Sigmoid colon (tissue), 7 donors: ENCODE measurements around the gene CEP112. TPM values are rescaled to one million over a fixed set of nuclear protein-coding genes. Genes with fewer than 3 reads are reported as not detected.
"Not testable (repeated sequence)": the region's sequence is repeated elsewhere in the genome, so short reads cannot be mapped to it uniquely, and the experiment has no call there.

Source experiments
- DNase-seq: peaks from one replicate; pipeline ENCODE4 v3.0.0-alpha.2; 2019
- H3K27ac ChIP-seq, 4 donors: fragments of 200-600 bp; sonication (generic); one replicate each; pipeline ENCODE4 v1.5.1; 2016 to 2019; ENCODE audit warnings: mild to moderate bottlenecking in 1 of 4
- H3K27me3 ChIP-seq, 3 donors: fragments of 200-600 bp; sonication (generic); one replicate each; pipeline ENCODE4 v1.5.1; 2019; ENCODE audit warnings: mild to moderate bottlenecking in 1 of 3
- H3K36me3 ChIP-seq, 4 donors: fragments of 200-600 bp; sonication (generic); one replicate each; pipeline ENCODE4 v1.5.1; 2016 to 2019
- H3K4me1 ChIP-seq, 4 donors: fragments of 200-600 bp; sonication (generic); one replicate each; pipeline ENCODE4 v1.5.1; 2017 to 2019
- H3K4me3 ChIP-seq, 4 donors: fragments of 200-600 bp; sonication (generic); one replicate each; pipeline ENCODE4 v1.5.1; 2017 to 2019; ENCODE audit warnings: mild to moderate bottlenecking in 2 of 4, moderate library complexity in 1 of 4
- H3K9me3 ChIP-seq, 4 donors: fragments of 200-600 bp in 3 of 4; sonication (generic) in 3 of 4; one replicate each; pipeline versions ENCODE4 v1.5.1 to v1.6.1; 2013 to 2019
- CTCF ChIP-seq, 4 experiments: fragments of 450-650 bp in 3 of 4; fragments of 200-600 bp in 1 of 4; IDR thresholded peaks; one replicate each; pipeline ENCODE4 v1.5.1; 2016 to 2019; ENCODE audit warnings: antibody characterized with exemption in 4 of 4, mild to moderate bottlenecking in 3 of 4, moderate library complexity in 2 of 4
- EP300 ChIP-seq, 4 donors: sonication (generic); formaldehyde crosslinking; IDR thresholded peaks; one replicate each; pipeline ENCODE4 v1.6.1; 2017; ENCODE audit warnings: antibody characterized with exemption in 4 of 4
- POLR2A ChIP-seq, 2 donors: fragments of 450-650 bp; IDR thresholded peaks; one replicate each; pipeline ENCODE4 v1.6.1; 2016; ENCODE audit warnings: antibody characterized with exemption in 2 of 2, mild to moderate bottlenecking in 2 of 2, moderate library complexity in 2 of 2
- POLR2AphosphoS5 ChIP-seq, 4 donors: sonication (generic); formaldehyde crosslinking; IDR thresholded peaks; one replicate each; pipeline ENCODE4 v1.6.1; 2017; ENCODE audit warnings: antibody characterized with exemption in 4 of 4
- WGBS, 2 donors: extraction: QIAGEN DNeasy Blood & Tissue Kit; methylation state at CpG; one replicate each; pipeline ENCODE4 v1.1.7; 2013; 5-methylcytosine and 5-hydroxymethylcytosine counted together
- intact Hi-C: fragments of 100-400 bp; cut with DNase I; formaldehyde crosslinking; loops from one replicate; pipeline ENCODE4 v1.15.1; 2023
- polyA plus RNA-seq, 3 donors: library from polyadenylated mRNA; stranded (reverse); fragments of 200-250 nt; gene quantifications; one replicate each; pipeline ENCODE4 v1.2.3, GENCODE V29; 2013
- total RNA-seq, 4 donors: library from RNA; depleted of rRNA; stranded (reverse); fragments of >200 nt; gene quantifications; one replicate each; pipeline ENCODE4 v1.1.0, GENCODE V29; 2016
- donor health status: healthy with polysubstance abuse.
- donor health status: Bipolar disorder and iron deficiency.
- donor health status: healthy.

The CEP112 gene
- total and polyA plus RNA-seq, 7 donors: 0.92 to 29.1 (median 15.1) TPM

GRCh38 chr17:65737451-65737850 lies 454.5 kb downstream of the CEP112 start:
- H3K9me3 ChIP-seq: peaks cover 0 to under 1% (median 0%) of the 10 kb centered on the region in 4 donors
- H3K4me1 ChIP-seq: peaks cover 0 to 9% (median 7%) of the 10 kb centered on the region in 4 donors
- H3K36me3 ChIP-seq: no peaks in the 10 kb centered on the region
- 94 to 98% methylated on average over 4 of the region's 4 CpGs for WGBS, 2 donors
- TF ChIP-seq POLR2A (IDR thresholded peaks at IDR 0.05): no peak
- no peak for DNase-seq
- H3K27me3 ChIP-seq: no peaks in the 10 kb centered on the region
- no peak overlapping the region for H3K4me3 ChIP-seq
- H3K27ac ChIP-seq: no peak overlapping the region
- intact Hi-C loops: no loop called here

- no peaks in the 10 kb centered on the region for H3K36me3 ChIP-seq
- H3K4me1 ChIP-seq: peaks cover 0 to 22% (median 16%) of the 10 kb centered on the region in 4 donors
- no peaks in the 10 kb centered on the region for H3K27me3 ChIP-seq
- no peak overlapping the region for H3K27ac ChIP-seq
- H3K9me3 ChIP-seq: peaks cover 0 to 3% (median 0%) of the 10 kb centered on the region in 4 donors
- intact Hi-C loops: no loop called here
- DNase-seq: no peak
- H3K4me3 ChIP-seq: no peak overlapping the region
- TF ChIP-seq EP300 (IDR thresholded peaks at IDR 0.05) (no peak), CTCF (IDR thresholded peaks at IDR 0.05) (no peak), POLR2AphosphoS5 (IDR thresholded peaks at IDR 0.05) (no peak), POLR2A (IDR thresholded peaks at IDR 0.05) (no peak)
- 19 to 67% methylated on average over 3 of the region's 3 CpGs for WGBS, 2 donors
Observed at GRCh38 chr17:65733314-65733713, 458.6 kb downstream of the CEP112 start.

- H3K27me3 ChIP-seq, H3K4me3 ChIP-seq, H3K9me3 ChIP-seq, H3K36me3 ChIP-seq, DNase-seq, H3K27ac ChIP-seq, intact Hi-C loops: not testable (repeated sequence)
- 74% methylated on average over 2 of the region's 2 CpGs for WGBS, 2 donors
- peaks cover 0 to 23% (median 16%) of the 10 kb centered on the region in 4 donors for H3K4me1 ChIP-seq
Observed at GRCh38 chr17:65732667-65733066, 459.3 kb downstream of the CEP112 start.

- Histone ChIP-seq H3K4me1 (peaks cover 0 to 32% (median 20%) of the 10 kb centered on the region in 4 donors), H3K9me3 (peaks cover 0 to 3% (median 0%) of the 10 kb centered on the region in 4 donors), H3K27ac (peak overlapping the region; percentile 45 to 64 (median 61)), H3K27me3 (no peaks in the 10 kb centered on the region), H3K36me3 (no peaks in the 10 kb centered on the region), H3K4me3 (no peak overlapping the region)
- DNase-seq: peak; percentile 64
- 75 to 82% methylated on average over 3 of the region's 3 CpGs for WGBS, 2 donors
- intact Hi-C loops: no loop called here
- TF ChIP-seq CTCF (IDR thresholded peaks at IDR 0.05) (no peak), POLR2AphosphoS5 (IDR thresholded peaks at IDR 0.05) (peak; percentile 33 to 80 (median 64)), EP300 (IDR thresholded peaks at IDR 0.05) (peak in 3 of 4 donors; percentile 25 to 83 (median 75)), POLR2A (IDR thresholded peaks at IDR 0.05) (no peak)
Observed at GRCh38 chr17:65730711-65731169, 461.2 kb downstream of the CEP112 start.

- WGBS, 2 donors: 94 to 96% methylated on average over 3 of the region's 3 CpGs
- H3K4me1 ChIP-seq: peaks cover 0 to 32% (median 21%) of the 10 kb centered on the region in 4 donors
- TF ChIP-seq POLR2A (IDR thresholded peaks at IDR 0.05) (no peak), EP300 (IDR thresholded peaks at IDR 0.05) (no peak), CTCF (IDR thresholded peaks at IDR 0.05) (no peak), POLR2AphosphoS5 (IDR thresholded peaks at IDR 0.05) (no peak)
- no peak overlapping the region for H3K27ac ChIP-seq
- H3K4me3 ChIP-seq: no peak overlapping the region
- no peak for DNase-seq
- H3K36me3 ChIP-seq: no peaks in the 10 kb centered on the region
- intact Hi-C loops: no loop called here
- H3K9me3 ChIP-seq: peaks cover 0 to 3% (median 0%) of the 10 kb centered on the region in 4 donors
- H3K27me3 ChIP-seq: no peaks in the 10 kb centered on the region
Observed at GRCh38 chr17:65729207-65729606, 462.7 kb downstream of the CEP112 start.

- TF ChIP-seq CTCF (IDR thresholded peaks at IDR 0.05): no peak
- TF ChIP-seq EP300 (IDR thresholded peaks at IDR 0.05): no peak
- TF ChIP-seq POLR2A (IDR thresholded peaks at IDR 0.05): no peak
- no peak for TF ChIP-seq POLR2AphosphoS5 (IDR thresholded peaks at IDR 0.05)
- DNase-seq: no peak
- intact Hi-C loops: no loop called here
- Histone ChIP-seq H3K27ac (peak overlapping the region in 1 of 4 donors; percentile 15), H3K9me3 (peaks cover 0 to 3% (median 0%) of the 10 kb centered on the region in 4 donors), H3K4me1 (peaks cover 0 to 45% (median 34%) of the 10 kb centered on the region in 4 donors), H3K36me3 (no peaks in the 10 kb centered on the region), H3K4me3 (no peak overlapping the region), H3K27me3 (no peaks in the 10 kb centered on the region)
- 22 to 54% methylated on average over 2 of the region's 2 CpGs for WGBS, 2 donors
Observed at GRCh38 chr17:65727832-65728231, 464.1 kb downstream of the CEP112 start.
